SK-N-SH treated with all-trans-retinoic acid at 6 μM for 48 hours (cell line): ENCODE results near the gene INSR.
"Not testable (repeated sequence)": the region's sequence is repeated elsewhere in the genome, so short reads cannot be mapped to it uniquely, and the experiment has no call there.

Experiments
- ATAC-seq: fragments of 200-7000 bp; cut with Tn5 transposase; 3 replicates; pipeline ENCODE4 v1.9.1; 2020; ENCODE audit warnings: mild to moderate bottlenecking, moderate library complexity
- ARNTL ChIP-seq: fragments of 450-650 bp; formaldehyde crosslinking; IDR thresholded peaks from 2 replicates; pipeline ENCODE4 v1.5.0; 2020; ENCODE audit warnings: low read depth, mild to moderate bottlenecking, moderate library complexity, borderline replicate concordance
- CSRNP3 ChIP-seq: fragments of 250-450 bp; sonication (Bioruptor Pico); IDR thresholded peaks from 2 replicates; pipeline ENCODE4 v1.5.1; 2021; ENCODE audit warnings: mild to moderate bottlenecking, moderate library complexity
- GLIS3 ChIP-seq: fragments of 250-450 bp; sonication (Bioruptor Pico); IDR thresholded peaks from 2 replicates; pipeline ENCODE4 v1.5.0; 2020; ENCODE audit warnings: mild to moderate bottlenecking, moderate library complexity
- ISL1 ChIP-seq: fragments of 250-450 bp; sonication (Bioruptor Pico); IDR thresholded peaks from 2 replicates; pipeline ENCODE4 v2.1.2; 2022; ENCODE audit warnings: mild to moderate bottlenecking, moderate library complexity
- OSR1 ChIP-seq: fragments of 250-450 bp; sonication (Bioruptor Pico); IDR thresholded peaks from 2 replicates; pipeline ENCODE4 v1.8.0; 2022; ENCODE audit warnings: moderate library complexity, mild to moderate bottlenecking, inconsistent platforms
- PATZ1 ChIP-seq: fragments of 250-450 bp; sonication (Bioruptor Pico); IDR thresholded peaks from 2 replicates; pipeline ENCODE4 v1.8.0; 2020; ENCODE audit warnings: mild to moderate bottlenecking, moderate library complexity, borderline replicate concordance
- POU6F1 ChIP-seq: fragments of 250-450 bp; sonication (Bioruptor Pico); IDR thresholded peaks from 2 replicates; pipeline ENCODE4 v1.8.0; 2021; ENCODE audit warnings: low read depth, mild to moderate bottlenecking, moderate library complexity, borderline replicate concordance
- PPARA ChIP-seq: fragments of 250-450 bp; sonication (Bioruptor Pico); IDR thresholded peaks from 2 replicates; pipeline ENCODE4 v1.5.0; 2020; ENCODE audit warnings: mild to moderate bottlenecking, borderline replicate concordance
- RARB ChIP-seq: fragments of 250-450 bp; sonication (Bioruptor Pico); IDR thresholded peaks from 2 replicates; pipeline ENCODE4 v1.8.0; 2021; ENCODE audit warnings: mild to moderate bottlenecking, moderate library complexity
- SNAI2 ChIP-seq: fragments of 250-450 bp; sonication (Bioruptor Pico); IDR thresholded peaks from 2 replicates; pipeline ENCODE4 v1.5.0; 2020; ENCODE audit warnings: mild to moderate bottlenecking, moderate library complexity
- TCF4 ChIP-seq: fragments of 250-450 bp; sonication (Bioruptor Pico); IDR thresholded peaks from 2 replicates; pipeline ENCODE4 v1.8.0; 2021; ENCODE audit warnings: mild to moderate bottlenecking, moderate library complexity, borderline replicate concordance
- TOX ChIP-seq: fragments of 250-450 bp; sonication (Bioruptor Pico); IDR thresholded peaks from 2 replicates; pipeline ENCODE4 v1.8.0; 2021; ENCODE audit warnings: mild to moderate bottlenecking, moderate library complexity, borderline replicate concordance
- ZC3H10 ChIP-seq: fragments of 250-450 bp; sonication (Bioruptor Pico); IDR thresholded peaks from 2 replicates; pipeline ENCODE4 v1.5.1; 2021; ENCODE audit warnings: mild to moderate bottlenecking, moderate library complexity
- ZFP3 ChIP-seq: fragments of 250-450 bp; sonication (Bioruptor Pico); IDR thresholded peaks from 2 replicates; pipeline ENCODE4 v1.5.0; 2020; ENCODE audit warnings: mild to moderate bottlenecking, moderate library complexity
- ZFP30 ChIP-seq: fragments of 450-650 bp; formaldehyde crosslinking; IDR thresholded peaks from 2 replicates; pipeline ENCODE4 v1.5.0; 2022; ENCODE audit warnings: mild to moderate bottlenecking, moderate library complexity
- ZNF70 ChIP-seq: fragments of 450-650 bp; formaldehyde crosslinking; IDR thresholded peaks from 2 replicates; pipeline ENCODE4 v1.5.0; 2020; ENCODE audit warnings: mild to moderate bottlenecking, moderate library complexity
- ZNF8 ChIP-seq: fragments of 450-650 bp; formaldehyde crosslinking; IDR thresholded peaks from 2 replicates; pipeline ENCODE4 v1.5.0; 2020; ENCODE audit warnings: mild to moderate bottlenecking, moderate library complexity

The INSR gene

GRCh38 chr19:7149956-7150705 is 144.1 kb downstream of the INSR start:
- ATAC-seq = no peak
- TF ChIP-seq ZFP3 (CRISPR knock-in tag) = no peak
- TF ChIP-seq OSR1 (CRISPR knock-in tag) = no peak
- no peak for TF ChIP-seq ISL1 (CRISPR knock-in tag)
- TF ChIP-seq ZNF70 = no peak
- no peak for TF ChIP-seq ARNTL
- no peak for TF ChIP-seq SNAI2 (CRISPR knock-in tag)
- no peak for TF ChIP-seq TOX (CRISPR knock-in tag)
- no peak for TF ChIP-seq RARB (CRISPR knock-in tag)
- no peak for TF ChIP-seq TCF4 (CRISPR knock-in tag)
- TF ChIP-seq CSRNP3 (CRISPR knock-in tag) = no peak

- ATAC-seq = not testable (repeated sequence)
Observed at GRCh38 chr19:7147119-7147675, 147.0 kb downstream of the INSR start.

GRCh38 chr19:7146086-7146485 is 148.1 kb downstream of the INSR start:
- not testable (repeated sequence) for ATAC-seq

- TF ChIP-seq ZNF70 = no peak
- TF ChIP-seq PATZ1 = no peak
- no peak for TF ChIP-seq RARB (CRISPR knock-in tag)
- no peak for TF ChIP-seq OSR1 (CRISPR knock-in tag)
- TF ChIP-seq POU6F1 (CRISPR knock-in tag) = no peak
- TF ChIP-seq ZNF8 (CRISPR knock-in tag) = no peak
- TF ChIP-seq PPARA (CRISPR knock-in tag) = no peak
- no peak for TF ChIP-seq ARNTL
- no peak for TF ChIP-seq ZFP30 (CRISPR knock-in tag)
- no peak for ATAC-seq
Observed at GRCh38 chr19:7145494-7145893, 148.7 kb downstream of the INSR start.

- ATAC-seq = no peak
- TF ChIP-seq SNAI2 (CRISPR knock-in tag) (no peak), ZC3H10 (no peak), GLIS3 (CRISPR knock-in tag) (no peak), POU6F1 (CRISPR knock-in tag) (no peak), CSRNP3 (CRISPR knock-in tag) (no peak)
Observed at GRCh38 chr19:7142771-7143170, 151.4 kb downstream of the INSR start.
